ENCODE measurements around the gene UTP25.

GRCh38 chr1:209840611-209841010 is 12.8 kb downstream of the UTP25 start:
- TF ChIP-seq, protein P1, sequence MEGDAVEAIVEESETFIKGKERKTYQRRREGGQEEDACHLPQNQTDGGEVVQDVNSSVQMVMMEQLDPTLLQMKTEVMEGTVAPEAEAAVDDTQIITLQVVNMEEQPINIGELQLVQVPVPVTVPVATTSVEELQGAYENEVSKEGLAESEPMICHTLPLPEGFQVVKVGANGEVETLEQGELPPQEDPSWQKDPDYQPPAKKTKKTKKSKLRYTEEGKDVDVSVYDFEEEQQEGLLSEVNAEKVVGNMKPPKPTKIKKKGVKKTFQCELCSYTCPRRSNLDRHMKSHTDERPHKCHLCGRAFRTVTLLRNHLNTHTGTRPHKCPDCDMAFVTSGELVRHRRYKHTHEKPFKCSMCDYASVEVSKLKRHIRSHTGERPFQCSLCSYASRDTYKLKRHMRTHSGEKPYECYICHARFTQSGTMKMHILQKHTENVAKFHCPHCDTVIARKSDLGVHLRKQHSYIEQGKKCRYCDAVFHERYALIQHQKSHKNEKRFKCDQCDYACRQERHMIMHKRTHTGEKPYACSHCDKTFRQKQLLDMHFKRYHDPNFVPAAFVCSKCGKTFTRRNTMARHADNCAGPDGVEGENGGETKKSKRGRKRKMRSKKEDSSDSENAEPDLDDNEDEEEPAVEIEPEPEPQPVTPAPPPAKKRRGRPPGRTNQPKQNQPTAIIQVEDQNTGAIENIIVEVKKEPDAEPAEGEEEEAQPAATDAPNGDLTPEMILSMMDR (IDR thresholded peaks at IDR 0.05), result no peak
- TF ChIP-seq POLR2A (IDR thresholded peaks at IDR 0.05), result no peak

Measured in ovary (tissue), 3 donors.